LoVo (cell line): Measurements from ENCODE around the gene COL4A1.

Experiments used
- DNase-seq: peaks from one replicate; pipeline ENCODE4 v3.0.0-alpha.2; 2016; ENCODE audit warnings: low spot score

COL4A1 gene

GRCh38 chr13:110341445-110342244 is 34.7 kb upstream of the COL4A1 start:
- DNase-seq, result no peak

- no peak for DNase-seq
Observed at GRCh38 chr13:110340812-110341444, 34.0 kb upstream of the COL4A1 start.

GRCh38 chr13:110339975-110340550 is 33.1 kb upstream of the COL4A1 start:
- DNase-seq, result no peak

GRCh38 chr13:110339263-110339662 is 32.3 kb upstream of the COL4A1 start:
- DNase-seq, result no peak

GRCh38 chr13:110338441-110339101 is 31.6 kb upstream of the COL4A1 start:
- DNase-seq, result no peak

- DNase-seq, result no peak
Observed at GRCh38 chr13:110337247-110337646, 30.3 kb upstream of the COL4A1 start.

- no peak for DNase-seq
Observed at GRCh38 chr13:110336681-110337080, 29.7 kb upstream of the COL4A1 start.

GRCh38 chr13:110336108-110336507 is 29.2 kb upstream of the COL4A1 start:
- DNase-seq, result no peak

GRCh38 chr13:110334841-110335490 is 28.0 kb upstream of the COL4A1 start:
- no peak for DNase-seq

- no peak for DNase-seq
Observed at GRCh38 chr13:110334256-110334655, 27.3 kb upstream of the COL4A1 start.

- no peak for DNase-seq
Observed at GRCh38 chr13:110333837-110334236, 26.9 kb upstream of the COL4A1 start.

- DNase-seq, result no peak
Observed at GRCh38 chr13:110332750-110333149, 25.8 kb upstream of the COL4A1 start.

GRCh38 chr13:110331362-110331761 is 24.4 kb upstream of the COL4A1 start:
- DNase-seq, result no peak

- DNase-seq, result no peak
Observed at GRCh38 chr13:110330491-110331011, 23.6 kb upstream of the COL4A1 start.

- no peak for DNase-seq
Observed at GRCh38 chr13:110329798-110330461, 23.0 kb upstream of the COL4A1 start.

- no peak for DNase-seq
Observed at GRCh38 chr13:110329258-110329657, 22.3 kb upstream of the COL4A1 start.

GRCh38 chr13:110328573-110328972 is 21.6 kb upstream of the COL4A1 start:
- no peak for DNase-seq

GRCh38 chr13:110327051-110327721 is 20.2 kb upstream of the COL4A1 start:
- DNase-seq, result no peak

- DNase-seq, result no peak
Observed at GRCh38 chr13:110326263-110326904, 19.4 kb upstream of the COL4A1 start.

GRCh38 chr13:110324026-110324749 is 17.2 kb upstream of the COL4A1 start:
- no peak for DNase-seq
